Nucleus accumbens (tissue), 56 donors: ENCODE results near the gene LRMDA.

Source experiments
- DNase-seq, 56 donors: peaks; one replicate each; lab custom pipeline; 2025; lab: John Stamatoyannopoulos, UW

Gene LRMDA

DNA sequence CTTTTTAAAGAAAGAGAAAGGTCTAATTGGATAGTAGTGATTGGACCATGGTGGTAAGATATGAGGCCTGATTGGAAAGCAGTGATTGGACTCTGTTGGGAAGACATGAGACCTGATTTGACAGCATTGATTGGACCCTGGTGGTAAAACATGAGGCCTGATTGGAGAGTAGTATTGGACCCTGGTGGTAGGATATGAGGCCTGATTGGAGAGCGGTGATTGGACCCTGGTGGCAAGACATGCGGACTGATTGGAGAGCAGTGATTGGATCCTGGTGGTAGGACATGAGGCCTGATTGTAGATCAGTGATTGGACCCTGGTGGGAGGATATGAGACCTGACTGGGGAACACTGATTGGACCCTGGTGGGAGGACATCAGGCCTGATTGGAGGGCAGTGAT is 444.3 kb downstream of the LRMDA start:
- no peak for DNase-seq

DNA sequence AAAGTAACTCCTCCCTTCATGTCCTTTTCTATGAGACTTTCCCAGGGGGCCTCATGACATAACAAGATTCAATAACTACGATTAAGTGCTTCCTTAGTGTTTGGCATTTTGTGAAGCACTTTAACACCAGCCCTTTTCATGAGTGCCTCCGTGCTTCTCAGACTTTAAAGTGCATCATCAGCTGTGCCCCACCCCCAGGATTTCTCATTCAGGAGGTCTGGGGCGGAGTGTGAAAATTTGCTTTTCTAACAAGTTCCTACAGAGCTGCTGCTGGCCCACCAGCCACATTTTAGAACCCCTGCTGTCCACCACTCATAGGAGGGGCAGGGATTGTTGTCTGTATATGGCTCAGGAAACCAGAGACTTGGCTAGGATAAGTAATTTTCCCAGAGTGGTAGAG is 445.3 kb downstream of the LRMDA start:
- no peak for DNase-seq

DNA sequence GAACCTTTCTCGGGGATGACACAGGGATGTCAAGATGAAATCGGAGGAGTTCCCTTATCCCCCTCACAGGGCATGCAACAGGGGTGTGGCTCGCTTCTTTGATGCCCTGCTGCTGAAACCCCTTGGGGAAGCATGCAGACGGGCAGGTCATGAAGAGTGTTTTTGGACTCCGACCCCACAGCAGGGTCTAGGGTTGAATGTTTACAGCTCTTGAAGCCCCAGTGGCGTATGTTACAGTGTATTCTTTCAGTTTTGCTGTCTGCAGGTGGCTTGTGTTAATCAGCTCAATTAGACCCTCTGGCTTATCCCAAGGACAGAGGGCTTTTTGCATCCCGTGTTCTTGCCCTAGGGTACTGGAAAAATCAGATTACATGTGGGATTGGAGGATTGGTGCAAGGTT is 446.5 kb downstream of the LRMDA start:
- DNase-seq, result no peak

DNA sequence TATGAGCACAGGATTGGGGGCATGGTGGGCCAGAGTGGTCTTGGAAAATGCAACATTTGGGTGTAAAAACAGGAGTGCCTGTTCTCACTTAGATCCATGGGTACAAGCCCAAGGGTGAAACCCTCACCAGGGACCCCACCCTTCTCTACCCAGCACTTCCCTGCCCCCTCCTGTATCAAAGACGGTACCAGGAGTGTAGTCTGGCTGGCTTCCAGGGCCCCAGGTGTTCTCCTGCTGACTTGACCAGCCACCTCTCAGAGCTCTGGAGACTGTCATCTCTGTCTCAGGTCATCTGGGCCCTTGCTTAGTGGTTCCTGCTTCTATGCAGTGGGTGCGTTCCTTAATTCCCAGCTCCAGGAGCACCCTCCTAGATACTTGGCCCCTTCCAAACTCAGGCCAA is 447.2 kb downstream of the LRMDA start:
- DNase-seq, result no peak

DNA sequence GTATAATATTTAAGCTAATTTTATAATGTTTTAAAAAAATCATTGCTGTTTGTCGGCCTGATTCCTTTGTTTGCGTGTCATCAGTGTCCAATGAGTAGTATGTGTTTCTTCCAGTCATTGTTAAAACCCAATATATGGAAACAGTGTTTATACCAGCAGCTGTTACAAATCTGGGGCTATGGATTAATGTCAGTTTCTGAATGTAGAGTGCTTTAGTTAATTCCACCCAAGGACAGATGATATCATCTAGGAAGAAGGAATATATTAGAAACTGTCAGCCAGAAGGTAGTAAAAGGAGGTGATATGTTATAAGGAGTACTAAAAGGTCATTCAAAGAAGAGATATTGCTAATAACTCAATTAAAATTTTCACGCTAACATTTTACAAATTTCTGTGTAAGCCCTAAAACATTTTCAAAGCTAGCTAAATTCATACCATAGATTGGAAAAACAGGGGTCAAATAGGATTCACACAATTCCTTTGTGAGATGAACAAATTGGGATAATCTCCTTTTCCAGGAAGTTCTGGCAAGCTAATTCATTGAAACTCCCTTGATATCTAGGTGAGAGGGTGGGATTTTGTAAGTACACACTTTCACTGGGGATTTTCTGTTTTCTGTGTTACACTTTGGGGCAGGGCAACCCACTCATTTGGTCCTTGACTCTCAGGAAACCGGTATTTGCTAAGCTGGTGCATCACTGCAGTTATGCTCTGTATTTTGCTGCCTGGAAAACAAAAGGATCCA is 448.8 kb downstream of the LRMDA start:
- DNase-seq, result no peak

DNA sequence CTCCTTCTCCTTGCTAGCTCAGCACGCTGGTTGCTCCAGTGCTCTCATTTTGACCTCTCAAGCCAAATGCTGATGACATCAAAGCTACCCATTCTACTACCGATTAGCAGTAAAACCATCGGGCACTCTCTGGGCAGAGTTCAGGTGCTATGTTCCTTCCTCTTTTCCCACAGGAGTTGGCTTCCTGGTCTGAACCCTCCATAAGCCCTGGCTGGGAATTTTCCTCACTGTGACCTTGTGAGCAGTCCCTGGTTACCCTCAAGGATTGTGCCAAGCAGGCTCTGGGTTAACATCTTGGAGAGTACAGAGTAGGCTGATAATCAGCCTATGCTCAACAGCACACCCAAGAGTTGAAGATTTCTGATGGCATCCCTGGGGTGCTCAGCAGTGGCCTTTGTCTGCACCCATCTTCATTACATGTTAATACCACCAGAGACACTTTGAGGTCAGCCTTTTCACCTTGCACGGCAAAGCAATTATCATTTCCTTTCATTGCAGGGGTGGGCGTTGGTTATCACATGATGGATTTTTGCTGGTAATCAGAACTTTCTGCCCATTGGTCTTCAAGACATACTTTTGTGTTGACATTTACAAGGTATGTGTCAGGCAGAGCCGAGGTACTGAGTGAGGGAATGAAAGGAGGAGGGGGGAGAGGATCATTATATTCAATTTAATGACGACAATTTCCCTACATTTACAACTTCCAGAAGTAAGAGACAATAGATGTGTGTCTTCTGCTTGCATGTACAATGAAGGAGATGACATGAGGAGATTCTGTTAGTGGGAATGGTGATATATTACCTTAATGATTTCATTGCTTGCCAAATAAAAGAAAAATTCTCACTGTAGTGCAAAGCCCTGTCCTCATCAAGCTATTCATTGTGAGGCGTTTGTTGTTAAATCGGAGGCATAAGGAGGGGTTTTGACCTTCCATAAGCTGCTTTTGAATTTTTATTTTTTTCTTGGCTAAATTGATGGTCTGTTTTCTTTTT is 452.0 kb downstream of the LRMDA start:
- DNase-seq, result no peak

DNA sequence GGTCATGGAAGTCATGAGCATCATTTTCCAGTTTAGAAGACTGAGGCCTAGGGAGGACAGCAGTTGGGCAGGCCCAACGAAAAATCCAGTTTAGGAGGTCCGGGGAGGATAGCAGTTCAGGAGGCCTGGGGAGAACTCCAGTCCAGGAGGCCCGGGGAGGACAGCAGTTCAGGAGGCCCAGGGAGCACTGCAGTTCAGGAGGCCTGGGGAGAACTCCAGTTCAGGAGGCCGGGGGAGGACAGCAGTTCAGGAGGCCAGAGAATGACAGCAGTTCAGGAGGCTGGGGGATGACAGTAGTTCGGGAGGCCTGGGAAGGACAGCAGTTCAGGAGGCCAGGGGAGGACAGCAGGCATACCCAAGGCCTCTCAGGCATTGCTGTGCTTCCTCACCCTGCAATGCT is 453.4 kb downstream of the LRMDA start:
- DNase-seq, result no peak

DNA sequence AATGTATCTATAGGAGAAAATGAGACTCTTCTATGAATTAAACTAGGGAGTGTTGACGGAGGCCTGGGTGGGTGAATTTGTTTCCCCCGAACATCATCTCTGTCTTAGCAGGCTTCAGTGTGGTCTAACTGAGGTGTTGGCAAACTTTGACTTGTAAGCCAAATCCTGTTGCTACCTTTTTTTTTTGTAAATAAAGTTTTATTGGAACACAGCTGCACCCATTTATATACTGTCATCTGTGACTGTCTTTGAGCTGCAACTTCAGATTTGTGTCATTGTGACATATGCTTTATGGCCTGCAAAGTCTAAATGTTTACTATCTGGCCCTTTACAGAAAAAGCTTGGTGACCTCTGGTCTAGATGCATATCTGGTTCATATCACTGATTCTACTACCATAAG is 455.9 kb downstream of the LRMDA start:
- no peak for DNase-seq

DNA sequence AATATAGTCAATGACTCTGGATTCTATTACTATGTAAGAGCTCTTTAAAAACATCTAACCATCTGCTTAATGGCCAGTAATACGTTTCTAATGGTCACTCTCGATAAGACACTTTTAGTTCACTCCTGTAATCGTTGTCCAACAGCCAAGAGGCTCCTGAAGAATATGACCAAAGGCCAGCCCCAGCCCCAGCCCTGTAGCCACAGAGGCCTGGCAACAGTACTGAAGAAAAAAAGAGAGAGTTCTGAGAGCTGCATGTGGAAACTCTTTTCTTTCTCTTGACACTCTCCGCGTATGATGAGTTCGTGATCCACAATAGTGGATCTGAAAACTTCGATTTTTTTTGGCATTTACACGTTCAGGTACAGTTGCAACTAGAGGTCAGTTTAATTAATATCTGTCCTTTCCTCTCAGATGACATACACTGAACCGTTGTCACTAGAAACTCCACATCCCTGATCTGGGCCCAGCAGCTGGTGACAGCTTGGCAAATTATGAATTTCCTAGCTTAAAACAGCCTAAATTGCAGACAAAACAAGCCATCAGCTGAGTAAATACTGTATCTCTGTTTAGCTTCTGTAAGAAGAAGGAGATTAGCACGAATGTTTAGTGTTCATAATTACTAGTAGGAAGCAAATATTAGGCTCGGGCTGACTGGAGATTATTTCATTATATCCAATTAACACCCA is 456.7 kb downstream of the LRMDA start:
- DNase-seq, result no peak

DNA sequence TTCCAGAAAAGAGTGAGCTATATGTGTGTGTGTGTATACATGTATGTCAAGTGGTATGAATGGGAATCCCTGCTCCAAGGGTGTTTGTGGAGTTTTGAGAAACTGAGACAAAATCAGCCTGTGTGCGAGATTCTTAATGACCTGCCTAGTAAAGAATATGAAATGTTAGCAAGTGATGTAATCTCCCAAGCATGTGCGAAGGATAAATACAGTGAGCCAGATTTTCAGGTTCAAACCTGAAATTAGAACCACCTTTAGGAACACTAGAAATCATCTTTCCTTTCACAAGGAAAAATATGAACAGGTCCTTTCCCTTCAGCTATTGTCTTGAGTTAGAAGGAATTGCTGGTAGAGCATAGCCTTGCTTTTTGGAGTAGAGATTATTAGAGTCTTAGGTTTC is 457.6 kb downstream of the LRMDA start:
- DNase-seq, result no peak

DNA sequence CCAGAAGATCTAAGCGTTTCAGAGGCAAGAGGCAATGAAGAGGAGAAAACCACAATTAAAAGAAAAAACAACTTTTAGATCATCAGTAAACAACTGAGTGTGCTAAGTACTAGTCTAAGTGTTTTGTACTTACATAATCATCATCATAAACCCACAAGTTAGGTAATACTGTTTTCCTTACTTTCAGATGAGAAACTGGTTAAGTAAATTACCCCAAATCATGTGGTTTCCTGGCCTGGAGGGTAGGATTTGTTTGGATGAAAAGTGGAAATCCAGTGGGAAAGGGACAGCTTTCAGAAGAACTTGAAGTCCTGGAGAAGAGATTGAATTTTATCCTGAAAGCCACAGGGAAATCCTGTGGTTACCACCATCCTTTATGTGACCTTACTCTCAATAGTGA is 463.3 kb downstream of the LRMDA start:
- DNase-seq, result no peak

DNA sequence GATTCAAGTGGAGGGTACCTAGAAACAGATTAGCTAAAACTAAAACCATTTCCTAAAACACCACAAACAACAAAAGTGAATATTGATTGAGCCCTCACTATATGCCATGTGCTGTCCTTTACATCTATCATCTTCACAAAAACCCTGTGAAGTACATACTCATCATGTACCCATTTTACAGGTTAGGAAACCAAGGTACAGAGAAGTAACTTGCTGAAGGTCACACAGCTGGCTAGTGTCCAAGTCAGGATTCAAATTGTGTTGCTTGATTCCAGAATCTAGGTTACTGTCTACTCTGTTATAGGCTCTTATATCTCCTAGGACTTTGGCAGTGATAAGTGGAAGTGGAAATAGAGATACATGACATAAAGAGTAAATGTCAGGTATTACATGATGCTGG is 463.8 kb downstream of the LRMDA start:
- no peak for DNase-seq

DNA sequence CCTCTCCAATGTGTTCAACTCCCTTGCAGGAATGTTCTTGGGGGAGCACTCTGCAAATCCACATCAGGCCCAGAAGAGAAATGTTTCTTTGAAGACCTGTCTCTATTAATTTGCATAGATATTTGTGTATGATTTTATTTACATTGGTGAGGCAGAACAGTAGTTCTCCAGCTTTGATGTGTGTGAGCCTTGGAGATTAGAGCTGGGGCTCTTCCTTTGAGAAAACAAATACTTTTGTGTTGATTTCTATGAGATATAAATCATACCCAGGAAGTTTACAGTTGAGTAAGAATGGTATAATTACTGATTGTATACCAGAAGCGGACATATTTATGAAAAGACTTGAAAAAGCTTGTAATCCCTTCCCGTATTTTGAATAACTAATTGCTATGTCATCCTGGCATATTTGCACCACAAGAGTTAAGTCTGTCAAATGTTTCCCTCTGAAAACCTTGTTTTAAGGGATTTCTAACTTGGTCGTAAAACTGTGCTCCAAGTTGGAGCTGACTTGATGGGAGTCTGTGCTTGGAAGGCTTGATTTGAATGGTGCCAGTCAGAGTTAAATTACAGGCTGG is 468.5 kb downstream of the LRMDA start:
- DNase-seq, result no peak

DNA sequence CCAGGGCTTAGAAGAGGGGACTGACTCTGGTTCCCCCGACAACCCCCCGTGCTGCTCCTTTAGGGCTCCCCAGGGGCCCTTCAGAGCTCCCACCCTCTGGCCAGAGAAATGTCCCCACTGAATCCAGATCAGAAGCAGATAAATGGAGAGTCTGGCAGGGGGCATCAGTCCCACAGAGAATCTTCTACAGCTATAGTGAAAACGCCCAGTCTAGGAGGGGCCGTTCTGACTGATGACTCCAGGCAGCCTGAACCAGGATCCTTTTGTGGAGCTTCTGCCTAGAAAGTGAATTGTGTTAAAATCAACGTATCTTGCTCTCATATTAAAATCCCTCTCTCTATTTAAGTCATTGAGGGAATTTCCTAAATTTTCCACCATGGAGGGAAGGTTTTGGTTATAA is 471.4 kb downstream of the LRMDA start:
- no peak for DNase-seq

DNA sequence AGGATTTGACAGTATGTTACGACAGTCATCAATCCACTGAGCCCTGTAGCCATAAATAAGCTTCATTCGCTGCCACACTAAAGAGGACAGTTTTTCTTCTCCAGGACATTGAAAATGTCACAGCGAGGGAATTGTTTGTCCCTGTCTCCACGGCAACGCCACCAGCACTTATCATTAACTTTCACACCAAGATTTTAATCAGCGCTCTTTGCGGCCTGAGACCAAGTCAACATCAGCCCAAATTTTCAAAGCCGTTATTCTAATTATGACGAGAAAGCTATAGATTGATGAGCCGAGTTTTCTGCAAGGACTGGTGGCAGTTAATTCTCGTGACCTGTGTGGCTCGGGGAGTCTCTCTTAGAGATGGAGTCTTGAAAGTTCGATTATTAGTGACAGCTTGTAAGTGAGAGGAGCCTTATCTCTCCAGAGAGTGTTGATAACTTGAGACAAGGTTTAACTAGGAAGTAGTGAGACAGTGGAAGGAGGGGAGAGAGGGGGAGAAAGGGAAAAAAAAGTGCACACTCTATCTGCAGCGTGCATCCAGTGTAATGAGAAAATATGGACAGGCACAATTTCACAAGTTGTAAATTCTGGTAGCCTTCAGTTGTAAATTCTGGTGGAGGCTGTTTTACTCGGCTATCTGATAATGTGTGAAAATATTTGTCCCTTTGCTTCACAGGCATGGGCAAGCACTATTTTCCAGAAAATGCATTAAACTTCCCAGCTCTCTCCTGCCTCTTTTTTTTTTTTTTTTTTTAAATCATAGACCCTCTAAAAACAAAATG is 473.3 kb downstream of the LRMDA start:
- DNase-seq, result peak in 1 of 56 donors; percentile 6

DNA sequence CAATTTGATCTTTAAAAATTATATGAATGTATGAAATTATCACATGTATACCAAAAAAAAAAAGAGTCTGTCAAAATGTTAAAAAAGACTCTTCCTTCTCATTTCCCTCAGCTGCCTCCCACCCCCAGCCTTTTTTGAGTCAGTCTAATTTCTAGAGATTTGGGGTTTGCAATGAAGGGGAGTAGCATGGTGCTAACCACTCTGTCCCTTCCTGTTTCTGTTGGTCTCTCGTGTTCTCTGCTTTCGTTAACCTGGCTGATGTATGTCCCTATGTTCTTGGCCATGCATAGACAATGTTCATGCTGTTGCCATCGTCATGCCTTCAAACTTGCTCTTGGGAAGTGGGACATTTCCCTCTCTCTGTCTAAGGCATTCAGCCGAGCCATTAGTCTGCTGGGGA is 474.1 kb downstream of the LRMDA start:
- no peak for DNase-seq

DNA sequence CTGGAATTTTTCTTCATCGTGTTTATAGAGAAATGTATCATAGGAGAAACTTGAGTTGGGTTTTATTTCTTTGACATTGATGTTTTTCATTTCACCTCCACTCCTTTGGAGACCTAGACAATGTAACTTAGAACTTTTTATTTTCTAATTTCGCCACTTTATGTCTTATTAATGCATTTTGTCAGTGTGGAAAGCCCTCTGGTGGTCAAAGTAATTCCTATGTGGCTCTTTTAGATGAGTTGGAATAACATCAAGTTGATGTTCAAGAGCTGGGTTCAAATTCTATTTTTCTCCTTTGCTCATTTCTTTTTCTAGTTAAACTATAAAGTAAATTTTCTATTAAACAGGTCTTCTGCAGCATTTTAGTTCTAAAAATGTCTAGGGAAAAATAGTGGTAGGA is 478.6 kb downstream of the LRMDA start:
- no peak for DNase-seq

DNA sequence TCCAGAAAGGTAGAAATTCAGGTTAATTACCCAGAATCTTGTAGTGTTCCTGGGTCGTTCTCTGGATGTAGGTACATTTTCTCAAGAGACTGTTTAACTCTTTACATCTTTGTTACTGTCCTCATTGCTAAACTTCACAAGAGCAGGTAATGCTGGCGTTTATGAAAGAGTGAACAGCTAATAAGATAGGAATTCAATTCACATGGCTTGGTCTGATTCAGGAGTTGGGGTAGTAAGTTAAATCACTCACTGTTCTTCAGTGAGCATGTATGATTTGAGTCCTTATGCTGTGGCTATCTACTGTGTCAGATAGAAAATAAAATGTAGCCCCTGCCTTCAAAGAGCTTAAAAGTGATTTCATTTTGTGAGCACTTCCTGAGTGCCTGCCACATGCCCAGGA is 480.0 kb downstream of the LRMDA start:
- no peak for DNase-seq

DNA sequence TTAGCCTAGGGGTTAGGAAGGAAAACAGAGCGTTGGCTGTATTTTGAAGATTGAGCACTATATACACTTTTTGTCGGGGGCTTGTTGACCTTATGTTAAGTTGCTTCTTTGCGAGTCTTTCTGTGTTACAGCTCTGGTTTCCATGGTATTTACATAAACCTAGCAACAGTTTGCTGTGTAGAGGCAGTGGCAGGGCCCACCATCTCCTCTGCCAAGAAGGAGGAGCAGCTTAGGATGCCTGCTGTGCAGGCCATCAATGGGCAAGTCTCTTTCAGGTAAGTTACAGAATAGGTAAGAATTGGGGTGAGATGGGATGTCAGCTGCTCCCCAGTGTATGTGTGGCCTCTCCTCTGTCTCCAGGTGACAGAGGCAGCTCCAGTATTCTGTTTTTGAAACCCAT is 485.5 kb downstream of the LRMDA start:
- no peak for DNase-seq

DNA sequence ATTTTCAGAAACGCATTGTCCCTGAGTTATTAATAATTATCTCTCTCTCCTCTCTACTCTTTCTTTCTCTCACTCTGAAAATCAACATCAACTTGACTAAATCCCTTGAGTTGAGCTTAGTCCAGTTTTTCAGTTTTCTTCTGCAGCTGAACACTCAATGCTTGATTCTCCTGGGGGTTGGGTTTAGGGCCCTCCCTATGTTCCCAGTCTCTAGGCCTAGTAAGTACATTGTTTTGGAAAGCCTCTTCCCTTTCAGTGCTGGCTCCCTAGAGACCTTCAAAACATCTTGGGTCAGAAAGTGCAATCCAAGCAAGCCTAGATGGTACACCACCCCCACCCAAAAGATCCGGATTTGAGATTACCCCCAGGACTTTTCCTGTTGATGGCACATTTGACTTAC is 488.5 kb downstream of the LRMDA start:
- DNase-seq, result no peak
